Right lobe of liver (tissue), 5 donors: ENCODE measurements around the gene SHC2. TPM values are rescaled to one million over a fixed set of nuclear protein-coding genes. Genes with fewer than 3 reads are reported as not detected.

Experiments used
- small RNA-seq, 2 experiments: library from RNA; depleted of rRNA; stranded (forward); fragments of <200 nt; gene quantifications; one replicate each; pipeline ENCODE3, GENCODE V24; 2016
- total RNA-seq, 6 experiments: library from RNA; depleted of rRNA in 2 of 6; stranded (reverse); fragments of >200 nt in 2 of 6; fragmentation: NEBNext Ultra II Directional in 3 of 6; extraction: Animal tissue kit (Norgen Biotek cat#: 25700) in 3 of 6; gene quantifications; one replicate each; pipeline versions ENCODE4 v1.1.0 to v1.2.4, GENCODE V29; 2016 to 2023
- donor health status: DM: no; HTN: no; CAD: no.
- donor health status: DM: no; HTN: no; CAD: no.
- donor health status: DM: no; HTN: yes; CAD: no.
- donor health status: DM: no; HTN: yes; CAD: no.

SHC2 gene
- total RNA-seq, 6 experiments from 2014 or later, result 48.4 to 69.9 (median 59.1) TPM

Small RNA genes lying within 50 kb of the gene (small RNA-seq; reads per million reads assigned to genes)
- gene RNA5SP462, result 0 reads per million in 2 experiments

Other genes starting within 250 kb of the SHC2 start
- gene PLPP2, start 169.6 kb downstream of the SHC2 start, total RNA-seq, result 1 to 10 TPM in 5 of 6 experiments, under 1 TPM in 1; 0.83 to 2.7 (median 1.8) TPM
- 1 to 10 TPM; 3.1 to 7.3 (median 4.5) TPM for gene MIER2, start 116.2 kb downstream of the SHC2 start, total RNA-seq
- 1 to 10 TPM in 1 of 6 experiments, under 1 TPM in 5; 0.12 to 2.0 (median 0.44) TPM for gene C2CD4C, start 51.9 kb downstream of the SHC2 start, total RNA-seq
- under 1 TPM; 0.11 to 0.69 (median 0.31) TPM for gene MADCAM1, start 35.5 kb upstream of the SHC2 start, total RNA-seq
- 10 to 100 TPM in 3 of 6 experiments, 1 to 10 TPM in 3; 8.2 to 42.2 (median 10.3) TPM for gene TPGS1, start 46.5 kb upstream of the SHC2 start, total RNA-seq
- 10 to 100 TPM; 44.8 to 81.8 (median 49.5) TPM for gene CDC34, start 70.7 kb upstream of the SHC2 start, total RNA-seq
- under 1 TPM in 3 of 6 experiments, not detected in 3; 0.59 to 0.95 (median 0.74) TPM for gene GZMM, start 83.0 kb upstream of the SHC2 start, total RNA-seq
- 100 to 1,000 TPM in 4 of 6 experiments, 10 to 100 TPM in 2; 88.6 to 369 (median 124) TPM for gene BSG, start 111.6 kb upstream of the SHC2 start, total RNA-seq
- gene HCN2, start 128.8 kb upstream of the SHC2 start, total RNA-seq, result under 1 TPM in 5 of 6 experiments, not detected in 1; 0.05 to 0.27 (median 0.09) TPM
- 10 to 100 TPM; 25.9 to 42.9 (median 33.3) TPM for gene POLRMT, start 172.5 kb upstream of the SHC2 start, total RNA-seq
- under 1 TPM in 1 of 6 experiments, not detected in 5; 0.15 TPM for gene FGF22, start 178.8 kb upstream of the SHC2 start, total RNA-seq
- 10 to 100 TPM; 18.3 to 85.0 (median 28.8) TPM for gene RNF126, start 202.2 kb upstream of the SHC2 start, total RNA-seq
- 10 to 100 TPM in 3 of 6 experiments, 1 to 10 TPM in 3; 4.2 to 18.7 (median 10.4) TPM for gene FSTL3, start 215.4 kb upstream of the SHC2 start, total RNA-seq
- under 1 TPM in 1 of 6 experiments, not detected in 5; 0.20 TPM for gene PRSS57, start 234.4 kb upstream of the SHC2 start, total RNA-seq
- 10 to 100 TPM in 2 of 6 experiments, 1 to 10 TPM in 4; 4.6 to 12.7 (median 7.1) TPM for gene PALM, start 247.9 kb upstream of the SHC2 start, total RNA-seq